Thoracic aorta (tissue), 2 donors: ENCODE results near the gene NAV2. TPM values are rescaled to one million over a fixed set of nuclear protein-coding genes. Genes with fewer than 3 reads are reported as not detected.
A peak's percentile ranks its signal among the peaks of the same experiment; 100 is the strongest.

ENCODE experiments used
- ATAC-seq: fragments of 150-250 bp; one replicate; pipeline ENCODE4 v1.8.0; 2017; ENCODE audit warnings: low read depth; ENCODE audit not compliant: insufficient number of reproducible peaks, low FRiP score
- DNase-seq: peaks from one replicate; pipeline ENCODE4 v3.0.0-alpha.2; 2020; ENCODE audit warnings: low spot score
- H3K27ac ChIP-seq, 2 donors: fragments of 200-600 bp; sonication (generic); 1 replicate in 1 of 2; 2 replicates in 1 of 2; pipeline ENCODE4 v1.5.1; 2016; ENCODE audit warnings: mild to moderate bottlenecking in 2 of 2, moderate library complexity in 2 of 2
- H3K27me3 ChIP-seq: fragments of 200-600 bp; sonication (generic); replicated peaks from 2 replicates; pipeline ENCODE4 v1.6.0; 2016; ENCODE audit warnings: mild to moderate bottlenecking; ENCODE audit not compliant: insufficient read depth
- H3K36me3 ChIP-seq: fragments of 200-600 bp; sonication (generic); one replicate; pipeline ENCODE4 v1.5.1; 2016
- H3K4me1 ChIP-seq, 2 donors: fragments of 200-600 bp; sonication (generic); 1 replicate in 1 of 2; 2 replicates in 1 of 2; pipeline versions ENCODE4 v1.5.1 to v1.6.0; 2016; ENCODE audit warnings: low read depth in 2 of 2, mild to moderate bottlenecking in 1 of 2; ENCODE audit not compliant: control insufficient read depth in 1 of 2
- H3K4me3 ChIP-seq: fragments of 200-600 bp; sonication (generic); 2 replicates; pipeline ENCODE4 v1.5.1; 2016; ENCODE audit warnings: mild to moderate bottlenecking
- H3K9me3 ChIP-seq: fragments of 200-600 bp; sonication (generic); 2 replicates; pipeline ENCODE4 v1.5.1; 2016
- CTCF ChIP-seq: fragments of 200-600 bp; sonication (generic); IDR thresholded peaks from one replicate; pipeline ENCODE4 v1.5.1; 2019; ENCODE audit warnings: antibody characterized with exemption
- total RNA-seq, 2 donors: library from RNA; depleted of rRNA; stranded (reverse); fragments of >200 nt; gene quantifications; one replicate each; pipeline versions ENCODE4 v1.1.0 to v1.2.3, GENCODE V29; 2016

Gene NAV2
- total RNA-seq, 2 donors from 2014 or later: 125 to 230 TPM

DNA sequence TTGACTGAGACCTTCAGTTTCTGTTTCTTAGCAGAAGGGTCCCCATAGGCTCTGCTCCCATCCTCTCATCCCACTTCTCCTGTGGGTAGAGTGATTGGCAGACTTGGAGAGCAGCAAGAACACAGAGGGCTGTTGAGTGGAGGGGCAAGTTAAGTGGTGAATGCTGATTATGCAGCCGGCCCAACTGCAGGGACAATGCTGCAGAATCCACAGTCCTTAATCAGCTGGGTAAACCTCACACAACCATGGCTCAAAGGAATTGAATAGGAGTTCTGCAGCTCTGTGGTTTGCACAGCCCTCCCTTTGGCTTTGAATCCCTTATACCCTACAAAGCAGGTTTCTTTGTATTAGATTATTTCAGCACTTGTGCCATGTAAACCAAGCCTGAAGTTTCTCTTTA is 161.1 kb downstream of the NAV2 start:
- no peaks in the 10 kb centered on the region for H3K9me3 ChIP-seq
- peaks cover 7 to 57% of the 10 kb centered on the region in 2 donors for H3K4me1 ChIP-seq
- no peak for TF ChIP-seq CTCF
- DNase-seq: no peak
- ATAC-seq: no peak
- no peak overlapping the region for H3K27ac ChIP-seq
- peaks cover 19% of the 10 kb centered on the region for H3K36me3 ChIP-seq
- H3K4me3 ChIP-seq: no peak overlapping the region
- H3K27me3 ChIP-seq: no peaks in the 10 kb centered on the region

GRCh38 chr11:19874266-19874665 is 161.6 kb downstream of the NAV2 start:
- ATAC-seq: no peak
- Histone ChIP-seq H3K27ac (no peak overlapping the region), H3K9me3 (no peaks in the 10 kb centered on the region), H3K27me3 (no peaks in the 10 kb centered on the region), H3K4me1 (peaks cover 9 to 57% of the 10 kb centered on the region in 2 donors), H3K4me3 (no peak overlapping the region), H3K36me3 (peaks cover 19% of the 10 kb centered on the region)
- no peak for DNase-seq
- no peak for TF ChIP-seq CTCF

- no peak for ATAC-seq
- peaks cover 30% of the 10 kb centered on the region for H3K36me3 ChIP-seq
Observed at GRCh38 chr11:19876750-19877149, 164.1 kb downstream of the NAV2 start.

DNA sequence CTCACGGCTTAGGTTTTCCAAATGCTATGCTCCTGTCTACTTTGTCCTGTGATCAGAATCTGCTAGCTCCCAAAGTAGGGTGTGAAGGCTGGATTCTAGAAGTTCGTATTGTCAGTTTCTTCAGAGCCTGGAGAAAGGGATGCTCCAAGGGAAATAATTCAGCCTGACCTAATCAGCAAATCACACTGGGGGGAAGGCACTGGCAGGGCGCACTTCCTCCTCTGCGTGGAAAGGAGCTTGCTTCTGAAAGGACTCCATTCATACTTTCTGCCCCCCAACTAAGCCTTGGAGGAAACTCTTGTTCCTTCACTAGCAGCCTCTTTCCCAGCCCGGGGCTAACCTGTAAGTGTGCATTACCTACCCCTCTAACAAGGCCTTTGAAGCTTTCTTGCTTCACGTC is 165.9 kb downstream of the NAV2 start:
- no peaks in the 10 kb centered on the region for H3K9me3 ChIP-seq
- no peak overlapping the region for H3K27ac ChIP-seq
- TF ChIP-seq CTCF: no peak
- DNase-seq: no peak
- no peak for ATAC-seq
- H3K4me3 ChIP-seq: no peak overlapping the region
- no peaks in the 10 kb centered on the region for H3K27me3 ChIP-seq
- H3K4me1 ChIP-seq: peaks cover 9 to 38% of the 10 kb centered on the region in 2 donors
- peaks cover 35% of the 10 kb centered on the region for H3K36me3 ChIP-seq

More at GRCh38 chr11:19876750-19877149, 164.1 kb downstream of the NAV2 start:
- peaks cover 9 to 49% of the 10 kb centered on the region in 2 donors for H3K4me1 ChIP-seq
- no peak overlapping the region for H3K27ac ChIP-seq
- TF ChIP-seq CTCF: no peak
- no peaks in the 10 kb centered on the region for H3K27me3 ChIP-seq
- DNase-seq: no peak
- no peak overlapping the region for H3K4me3 ChIP-seq
- H3K9me3 ChIP-seq: no peaks in the 10 kb centered on the region

DNA sequence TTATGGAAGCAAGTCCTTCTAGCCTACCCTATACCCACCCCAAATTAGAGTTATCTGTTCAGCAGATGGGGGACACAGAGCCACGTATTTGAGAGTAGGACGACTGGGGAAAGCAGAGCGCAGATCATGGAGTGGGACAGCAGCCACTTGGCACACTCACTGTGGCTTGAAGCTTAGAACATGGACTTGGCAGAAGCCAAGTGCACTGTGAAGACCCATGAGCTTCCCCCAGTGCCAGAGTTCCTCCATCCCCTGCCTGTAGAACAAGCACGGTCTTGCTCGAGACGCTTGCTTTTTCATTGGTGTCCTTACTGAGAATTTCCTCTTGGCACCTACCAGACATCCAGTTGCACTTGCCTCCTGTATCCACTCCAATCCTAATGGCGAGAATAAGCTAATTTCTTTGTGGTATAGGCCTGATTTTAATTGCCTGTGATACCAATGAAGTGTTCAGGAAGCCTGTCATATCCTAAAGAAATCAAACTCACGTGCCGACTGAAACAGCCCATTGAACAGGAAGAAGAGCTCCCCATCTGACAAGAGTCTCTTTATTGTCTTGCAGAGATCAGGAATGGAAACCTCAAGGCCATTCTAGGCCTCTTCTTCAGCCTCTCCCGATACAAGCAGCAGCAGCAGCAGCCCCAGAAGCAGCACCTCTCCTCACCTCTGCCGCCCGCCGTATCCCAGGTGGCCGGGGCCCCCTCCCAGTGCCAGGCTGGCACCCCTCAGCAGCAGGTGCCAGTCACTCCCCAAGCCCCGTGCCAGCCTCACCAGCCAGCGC is 166.9 kb downstream of the NAV2 start:
- no peak for DNase-seq
- no peak for TF ChIP-seq CTCF
- no peak for ATAC-seq
- H3K36me3 ChIP-seq: peaks cover 40% of the 10 kb centered on the region
- no peak overlapping the region for H3K4me3 ChIP-seq
- peaks cover 9 to 28% of the 10 kb centered on the region in 2 donors for H3K4me1 ChIP-seq
- H3K9me3 ChIP-seq: no peaks in the 10 kb centered on the region
- peak overlapping the region in 1 of 2 donors; percentile 23 for H3K27ac ChIP-seq
- H3K27me3 ChIP-seq: no peaks in the 10 kb centered on the region
